ENCODE measurements around the gene TBC1D9.
"Not testable (repeated sequence)": the region's sequence is repeated elsewhere in the genome, so short reads cannot be mapped to it uniquely, and the experiment has no call there.

The TBC1D9 gene

GRCh38 chr4:140790765-140791164 is 34.6 kb upstream of the TBC1D9 start:
- Histone ChIP-seq H3K4me2 (ENCODE audit: low read length) (no peak overlapping the region), H2AFZ (ENCODE audit: low read length) (no peak overlapping the region), H4K20me1 (ENCODE audit: insufficient read depth, low read length) (no peaks in the 10 kb centered on the region), H3K36me3 (ENCODE audit: insufficient read depth, low read length) (no peaks in the 10 kb centered on the region; the same call in 1 of the 2 replicates), H3K9me3 (ENCODE audit: low read length) (peaks cover 5% of the 10 kb centered on the region; the same call in 1 of the 2 replicates), H3K79me2 (ENCODE audit: insufficient read depth, low read length) (no peaks in the 10 kb centered on the region), H3K4me3 (ENCODE audit: low read depth, low read length, poor library complexity, severe bottlenecking) (no peak overlapping the region), H3F3A (ENCODE audit: insufficient read depth, low read length) (no peaks in the 10 kb centered on the region), H3K27ac (ENCODE audit: low read depth, low read length, poor library complexity, severe bottlenecking) (no peak overlapping the region), H3K9me2 (ENCODE audit: low read depth, low read length) (no peaks in the 10 kb centered on the region), H3K4me1 (ENCODE audit: insufficient read depth, low read length, severe bottlenecking) (peaks cover 16% of the 10 kb centered on the region), H3K27me3 (ENCODE audit: insufficient read depth, low read length) (no peaks in the 10 kb centered on the region), H3K9ac (ENCODE audit: low read length) (no peak overlapping the region)
- TF ChIP-seq EZH2 (IDR thresholded peaks at IDR 0.05; ENCODE audit: borderline replicate concordance, low read length) (no peak), CTCF (IDR thresholded peaks at IDR 0.05; ENCODE audit: low read length) (no peak)

- H3K36me3 ChIP-seq (ENCODE audit: insufficient read depth, low read length): no peaks in the 10 kb centered on the region; the same call in 1 of the 2 replicates
- H4K20me1 ChIP-seq (ENCODE audit: insufficient read depth, low read length): no peaks in the 10 kb centered on the region
- peaks cover 16% of the 10 kb centered on the region for H3K4me1 ChIP-seq (ENCODE audit: insufficient read depth, low read length, severe bottlenecking)
- no peak overlapping the region for H2AFZ ChIP-seq (ENCODE audit: low read length)
- no peak overlapping the region for H3K4me3 ChIP-seq (ENCODE audit: low read depth, low read length, poor library complexity, severe bottlenecking)
- no peak overlapping the region for H3K4me2 ChIP-seq (ENCODE audit: low read length)
- peaks cover 5% of the 10 kb centered on the region; the same call in 1 of the 2 replicates for H3K9me3 ChIP-seq (ENCODE audit: low read length)
- no peaks in the 10 kb centered on the region for H3K9me2 ChIP-seq (ENCODE audit: low read depth, low read length)
- H3K27me3 ChIP-seq (ENCODE audit: insufficient read depth, low read length): no peaks in the 10 kb centered on the region
- H3K27ac ChIP-seq (ENCODE audit: low read depth, low read length, poor library complexity, severe bottlenecking): no peak overlapping the region
- H3F3A ChIP-seq (ENCODE audit: insufficient read depth, low read length): no peaks in the 10 kb centered on the region
- no peak overlapping the region for H3K9ac ChIP-seq (ENCODE audit: low read length)
- TF ChIP-seq CTCF (IDR thresholded peaks at IDR 0.05; ENCODE audit: low read length) (no peak), EZH2 (IDR thresholded peaks at IDR 0.05; ENCODE audit: borderline replicate concordance, low read length) (no peak)
- H3K79me2 ChIP-seq (ENCODE audit: insufficient read depth, low read length): no peaks in the 10 kb centered on the region
These were observed 34.0 kb upstream of the TBC1D9 start for GRCh38 chr4:140790171-140790570.

- Histone ChIP-seq H3K27ac (ENCODE audit: low read depth, low read length, poor library complexity, severe bottlenecking) (no peak overlapping the region), H2AFZ (ENCODE audit: low read length) (no peak overlapping the region), H3K4me1 (ENCODE audit: insufficient read depth, low read length, severe bottlenecking) (peaks cover 16% of the 10 kb centered on the region), H3K9me2 (ENCODE audit: low read depth, low read length) (no peaks in the 10 kb centered on the region), H3K36me3 (ENCODE audit: insufficient read depth, low read length) (no peaks in the 10 kb centered on the region; the same call in 1 of the 2 replicates), H3K79me2 (ENCODE audit: insufficient read depth, low read length) (no peaks in the 10 kb centered on the region), H4K20me1 (ENCODE audit: insufficient read depth, low read length) (no peaks in the 10 kb centered on the region), H3K9ac (ENCODE audit: low read length) (no peak overlapping the region), H3F3A (ENCODE audit: insufficient read depth, low read length) (no peaks in the 10 kb centered on the region), H3K27me3 (ENCODE audit: insufficient read depth, low read length) (no peaks in the 10 kb centered on the region), H3K9me3 (ENCODE audit: low read length) (peaks cover 5% of the 10 kb centered on the region; the same call in 1 of the 2 replicates), H3K4me2 (ENCODE audit: low read length) (no peak overlapping the region), H3K4me3 (ENCODE audit: low read depth, low read length, poor library complexity, severe bottlenecking) (no peak overlapping the region)
- TF ChIP-seq EZH2 (IDR thresholded peaks at IDR 0.05; ENCODE audit: borderline replicate concordance, low read length) (no peak), CTCF (IDR thresholded peaks at IDR 0.05; ENCODE audit: low read length) (no peak)
These were observed 33.6 kb upstream of the TBC1D9 start for GRCh38 chr4:140789759-140790158.

GRCh38 chr4:140782787-140783186 is 26.6 kb upstream of the TBC1D9 start:
- not testable (repeated sequence) for H3K36me3 ChIP-seq (ENCODE audit: insufficient read depth, low read length); H3K9me3 ChIP-seq (ENCODE audit: low read length); H3K79me2 ChIP-seq (ENCODE audit: insufficient read depth, low read length); H4K20me1 ChIP-seq (ENCODE audit: insufficient read depth, low read length); H3K4me3 ChIP-seq (ENCODE audit: low read depth, low read length, poor library complexity, severe bottlenecking); H2AFZ ChIP-seq (ENCODE audit: low read length); H3K27ac ChIP-seq (ENCODE audit: low read depth, low read length, poor library complexity, severe bottlenecking); H3K9me2 ChIP-seq (ENCODE audit: low read depth, low read length); H3K9ac ChIP-seq (ENCODE audit: low read length); H3F3A ChIP-seq (ENCODE audit: insufficient read depth, low read length); H3K4me1 ChIP-seq (ENCODE audit: insufficient read depth, low read length, severe bottlenecking); H3K27me3 ChIP-seq (ENCODE audit: insufficient read depth, low read length); H3K4me2 ChIP-seq (ENCODE audit: low read length)
